ENCODE measurements around the gene GMEB2. TPM values are rescaled to one million over a fixed set of nuclear protein-coding genes. Genes with fewer than 3 reads are reported as not detected.
"Not testable (repeated sequence)": the region's sequence is repeated elsewhere in the genome, so short reads cannot be mapped to it uniquely, and the experiment has no call there.

GMEB2 gene
- total RNA-seq, 1 donor from 2014 or later: 13.3 TPM

DNA sequence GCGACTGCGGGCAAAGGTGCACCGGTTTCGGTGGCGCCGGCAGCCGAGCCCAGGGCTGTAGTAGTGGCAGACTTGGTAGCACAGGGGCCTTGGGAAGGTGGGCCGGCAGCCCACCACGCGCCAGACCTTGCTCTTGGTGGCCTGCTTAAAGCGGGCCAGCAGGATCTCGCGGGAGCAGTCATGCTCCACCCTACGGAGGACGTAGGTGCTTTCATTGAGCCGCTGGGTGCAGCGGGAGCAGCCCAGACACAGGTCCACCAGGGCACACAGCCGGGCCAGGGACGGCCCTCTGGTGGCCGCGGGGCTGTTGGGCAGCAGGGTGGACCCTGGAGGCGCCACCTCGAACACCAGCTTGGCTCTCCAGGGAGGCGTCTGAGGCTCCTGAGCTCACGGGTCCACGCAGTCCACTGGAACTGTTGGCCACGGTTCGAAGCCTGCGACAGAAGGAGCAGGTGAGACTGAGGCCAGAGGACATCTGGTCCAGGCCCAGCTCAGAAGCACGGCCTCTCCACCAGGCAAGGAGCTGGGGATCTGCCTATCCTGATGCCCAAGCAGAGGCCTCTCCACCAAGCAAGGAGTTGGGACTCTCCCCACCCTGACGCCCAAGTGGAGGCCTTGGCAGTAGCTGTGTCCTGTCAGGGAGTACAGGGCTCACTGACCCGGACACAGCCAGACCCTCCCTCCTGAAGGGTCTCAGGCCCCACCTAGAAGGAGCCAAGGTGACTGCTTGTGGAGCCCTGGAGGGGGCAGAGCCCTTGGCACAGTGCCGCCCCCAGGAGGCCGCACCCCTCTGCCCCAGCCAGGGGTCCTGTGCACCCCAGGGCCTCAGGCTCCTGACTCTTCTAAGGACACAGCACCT lies 53.9 kb downstream of the GMEB2 start:
- no peak for DNase-seq (ENCODE audit: low spot score)

GRCh38 chr20:63572071-63572787 lies 54.7 kb downstream of the GMEB2 start:
- DNase-seq (ENCODE audit: low spot score): no peak

DNA sequence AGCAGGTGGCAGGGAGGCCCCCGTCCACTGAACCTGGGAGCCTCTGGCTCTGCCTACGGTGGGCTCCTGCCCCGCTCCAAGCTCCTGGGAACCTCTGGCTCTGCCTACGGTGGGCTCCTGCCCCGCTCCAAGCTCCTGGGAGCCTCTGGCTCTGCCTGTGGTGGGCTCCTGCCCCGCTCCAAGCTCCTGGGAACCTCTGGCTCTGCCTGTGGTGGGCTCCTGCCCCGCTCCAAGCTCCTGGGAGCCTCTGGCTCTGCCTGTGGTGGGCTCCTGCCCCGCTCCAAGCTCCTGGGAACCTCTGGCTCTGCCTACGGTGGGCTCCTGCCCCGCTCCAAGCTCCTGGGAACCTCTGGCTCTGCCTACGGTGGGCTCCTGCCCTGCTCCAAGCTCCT lies 55.8 kb downstream of the GMEB2 start:
- not testable (repeated sequence) for DNase-seq (ENCODE audit: low spot score)

GRCh38 chr20:63570281-63571086 lies 56.4 kb downstream of the GMEB2 start:
- no peak for DNase-seq (ENCODE audit: low spot score)

- no peak for DNase-seq (ENCODE audit: low spot score)
Observed at GRCh38 chr20:63568986-63569949, 57.6 kb downstream of the GMEB2 start.

DNA sequence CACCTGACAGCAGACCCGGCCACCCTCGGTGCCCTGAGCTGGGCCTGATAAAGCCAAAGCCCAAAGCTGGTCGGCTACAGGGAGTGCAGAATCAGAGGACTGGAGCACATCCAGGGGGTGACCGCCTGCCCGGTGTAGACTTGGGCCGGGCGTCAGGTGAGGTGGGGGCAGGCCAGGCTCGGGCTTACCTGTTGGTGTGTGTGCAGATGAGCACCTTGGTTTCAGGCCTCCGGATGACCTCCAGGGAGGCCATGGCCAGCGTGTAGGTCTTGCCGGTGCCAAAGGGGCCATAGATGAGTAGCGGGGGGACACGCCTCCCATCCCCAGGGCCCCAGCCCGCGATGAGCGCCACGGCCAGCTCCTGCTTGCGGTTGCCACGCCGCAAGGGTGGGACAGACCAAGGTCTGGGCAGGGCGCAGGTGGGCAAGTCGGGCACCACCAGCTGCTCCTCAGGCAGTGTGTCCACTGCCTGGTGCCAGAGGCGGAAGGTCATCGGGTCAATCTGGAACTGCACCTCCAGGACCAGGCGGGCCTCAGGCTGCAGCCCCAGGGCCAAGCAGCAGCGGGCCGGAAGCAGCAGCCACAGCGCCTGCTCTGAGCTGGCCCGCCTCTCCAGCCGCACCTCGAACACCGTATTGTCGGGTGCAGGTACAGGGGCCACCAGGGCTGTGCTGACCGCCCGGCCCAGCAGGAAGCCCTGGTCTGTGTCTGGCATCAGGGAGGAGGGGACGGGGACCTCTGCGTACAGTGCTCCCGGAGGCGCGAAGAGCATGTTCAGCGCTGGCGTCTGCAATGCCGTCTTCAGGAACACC lies 58.5 kb downstream of the GMEB2 start:
- no peak for DNase-seq (ENCODE audit: low spot score)

DNA sequence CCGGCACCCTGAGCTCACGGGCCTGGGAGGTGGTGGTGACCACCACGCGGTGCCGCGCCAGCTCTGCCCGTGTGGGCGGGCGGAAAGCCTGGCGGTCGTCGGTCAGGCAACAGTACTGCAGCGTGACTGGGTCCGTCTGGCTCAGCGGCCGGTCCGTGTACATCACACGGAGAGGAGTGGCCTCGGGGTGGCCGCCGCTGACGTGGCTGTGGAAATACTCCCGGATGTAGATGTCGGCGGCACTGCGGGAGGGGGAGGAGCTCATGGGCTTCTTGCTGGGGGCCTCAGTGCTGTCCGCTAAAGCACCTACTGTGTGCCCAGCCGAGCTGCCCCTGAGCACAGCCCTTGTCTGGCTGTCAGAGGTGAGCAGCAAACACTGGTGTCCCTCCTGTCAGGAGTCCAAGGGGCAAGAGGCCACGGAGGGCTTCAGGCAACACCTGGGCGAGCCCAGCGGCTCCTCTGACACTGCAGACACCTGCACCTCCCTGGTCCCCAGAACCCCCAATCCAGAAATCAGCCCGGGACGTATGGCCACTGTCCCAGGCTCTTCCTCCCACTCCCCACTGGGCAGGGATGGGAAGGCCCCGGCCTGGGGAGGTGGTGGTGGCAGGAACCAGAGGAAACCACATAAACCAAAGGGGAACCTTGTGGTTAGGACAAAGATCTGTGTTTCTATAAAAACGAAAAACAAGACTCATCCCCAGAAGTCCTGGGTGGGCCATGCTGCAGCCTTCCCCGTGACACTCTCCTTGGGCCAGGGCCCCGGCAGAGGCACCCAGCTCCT lies 59.3 kb downstream of the GMEB2 start:
- no peak for DNase-seq (ENCODE audit: low spot score)

DNA sequence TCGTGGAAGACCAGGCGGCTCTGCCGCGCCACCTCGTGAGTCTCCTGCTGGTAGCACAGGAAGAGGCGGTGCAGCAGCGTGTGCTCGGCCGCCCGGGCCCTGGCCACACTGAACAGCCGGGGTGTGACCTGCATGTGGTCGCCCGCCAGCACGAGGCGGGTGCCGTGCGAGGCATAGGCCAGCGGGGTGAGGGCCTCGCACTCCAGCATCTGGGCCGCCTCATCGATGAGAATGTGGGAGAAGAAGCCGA lies 59.8 kb downstream of the GMEB2 start:
- DNase-seq (ENCODE audit: low spot score): no peak

- DNase-seq (ENCODE audit: low spot score): no peak
Observed at GRCh38 chr20:63566395-63567135, 60.3 kb downstream of the GMEB2 start.

DNA sequence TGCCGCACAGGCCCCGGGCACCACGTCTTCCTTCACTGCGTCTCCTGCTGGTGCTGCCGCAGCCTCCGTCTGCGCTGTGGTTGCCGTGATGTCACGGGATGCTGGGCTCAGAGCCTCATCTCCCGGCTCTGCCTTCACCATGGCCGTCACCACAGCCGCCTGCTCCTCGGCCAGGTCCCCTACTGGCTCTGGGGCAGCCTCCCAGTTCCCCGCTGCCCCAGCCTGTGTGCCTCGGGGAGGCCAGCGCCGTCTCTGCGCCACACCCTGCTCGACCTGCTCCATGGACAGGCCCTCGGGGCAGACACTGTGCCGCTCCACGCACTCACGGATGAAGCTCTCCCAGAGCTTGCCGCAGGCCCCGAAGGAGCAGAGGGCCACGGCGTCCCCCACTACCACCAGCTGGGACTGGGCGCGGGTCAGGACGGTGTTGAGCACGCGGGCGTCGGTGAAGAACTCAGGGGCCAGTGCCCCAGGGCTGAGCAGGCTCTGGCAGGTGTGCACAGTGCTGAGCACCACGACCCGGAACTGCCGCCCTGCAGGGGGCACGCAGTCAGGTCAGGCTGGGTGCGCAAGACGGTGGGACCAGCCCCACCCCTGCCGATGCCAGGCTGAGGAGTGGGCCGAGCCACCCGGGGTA lies 61.1 kb downstream of the GMEB2 start:
- DNase-seq (ENCODE audit: low spot score): no peak

DNA sequence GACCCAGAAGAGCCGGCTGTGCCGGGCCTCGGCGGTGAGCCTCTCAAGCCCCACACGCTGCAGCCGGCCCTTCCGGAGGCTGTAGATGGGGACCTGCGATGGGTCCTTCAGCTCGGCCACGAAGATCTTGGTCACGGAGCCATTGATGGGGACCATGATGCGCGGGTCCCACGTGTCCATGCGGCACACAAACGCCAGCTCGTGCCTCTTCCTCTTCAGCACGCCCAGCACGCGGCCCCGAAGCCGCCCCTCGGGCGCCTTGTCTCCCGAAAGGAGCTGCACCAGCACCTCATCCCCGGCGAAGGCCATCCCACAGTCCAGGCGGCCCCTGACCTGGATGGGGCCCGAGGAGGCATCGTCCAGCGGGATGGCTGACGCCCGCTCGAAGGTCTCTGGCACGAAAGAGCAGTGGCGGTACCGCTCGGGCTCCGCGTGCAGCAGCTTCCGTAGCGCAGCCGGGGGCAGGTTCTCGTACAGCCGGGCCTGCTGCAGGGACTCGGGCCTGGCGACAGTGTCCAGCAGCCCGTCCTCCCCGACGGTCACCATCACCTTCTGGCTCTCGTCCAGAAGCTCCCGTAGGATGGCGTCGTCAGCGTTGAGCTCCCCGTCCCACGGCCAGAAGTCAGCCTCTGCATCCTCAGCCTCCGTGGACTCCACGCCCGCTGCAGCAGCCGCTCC lies 61.7 kb downstream of the GMEB2 start:
- no peak for DNase-seq (ENCODE audit: low spot score)

- no peak for DNase-seq (ENCODE audit: low spot score)
Observed at GRCh38 chr20:63564036-63564810, 62.7 kb downstream of the GMEB2 start.

DNA sequence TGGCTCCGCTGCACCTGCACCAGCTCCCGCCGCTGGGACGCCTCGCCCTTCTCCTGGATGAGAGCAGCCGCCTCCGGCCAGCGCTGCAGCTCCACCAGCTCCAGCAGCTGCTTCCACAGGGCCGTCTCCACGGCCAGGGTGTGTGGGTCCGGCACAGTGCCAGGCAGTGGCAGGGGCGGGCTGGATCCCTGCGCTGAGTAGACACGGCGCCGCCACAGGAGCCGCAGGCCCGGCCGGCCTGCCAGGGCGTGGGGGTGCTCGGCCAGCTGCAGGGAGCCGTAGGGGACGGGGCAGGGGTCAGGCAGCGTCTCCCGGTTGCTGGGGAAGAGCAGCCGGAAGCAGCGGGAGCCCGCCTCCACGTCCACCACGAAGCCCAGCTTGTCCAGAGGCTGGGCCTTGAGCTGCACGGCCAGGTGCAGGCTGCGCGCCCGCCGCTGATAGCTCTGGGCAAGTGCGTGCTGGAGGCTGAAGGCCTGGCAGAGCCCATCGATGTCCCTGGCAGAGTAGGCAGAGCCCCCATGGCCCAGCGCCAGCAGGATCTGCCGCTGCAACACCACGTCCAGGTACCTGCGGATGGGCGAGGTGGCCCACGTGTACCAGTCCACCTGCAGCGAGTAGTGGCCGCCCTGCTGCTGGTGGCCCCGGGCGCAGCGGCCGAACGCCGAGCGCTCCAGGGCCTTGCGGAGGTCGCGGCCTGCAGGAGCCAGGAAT lies 63.5 kb downstream of the GMEB2 start:
- no peak for DNase-seq (ENCODE audit: low spot score)

GRCh38 chr20:63562461-63563224 lies 64.3 kb downstream of the GMEB2 start:
- DNase-seq (ENCODE audit: low spot score): no peak

DNA sequence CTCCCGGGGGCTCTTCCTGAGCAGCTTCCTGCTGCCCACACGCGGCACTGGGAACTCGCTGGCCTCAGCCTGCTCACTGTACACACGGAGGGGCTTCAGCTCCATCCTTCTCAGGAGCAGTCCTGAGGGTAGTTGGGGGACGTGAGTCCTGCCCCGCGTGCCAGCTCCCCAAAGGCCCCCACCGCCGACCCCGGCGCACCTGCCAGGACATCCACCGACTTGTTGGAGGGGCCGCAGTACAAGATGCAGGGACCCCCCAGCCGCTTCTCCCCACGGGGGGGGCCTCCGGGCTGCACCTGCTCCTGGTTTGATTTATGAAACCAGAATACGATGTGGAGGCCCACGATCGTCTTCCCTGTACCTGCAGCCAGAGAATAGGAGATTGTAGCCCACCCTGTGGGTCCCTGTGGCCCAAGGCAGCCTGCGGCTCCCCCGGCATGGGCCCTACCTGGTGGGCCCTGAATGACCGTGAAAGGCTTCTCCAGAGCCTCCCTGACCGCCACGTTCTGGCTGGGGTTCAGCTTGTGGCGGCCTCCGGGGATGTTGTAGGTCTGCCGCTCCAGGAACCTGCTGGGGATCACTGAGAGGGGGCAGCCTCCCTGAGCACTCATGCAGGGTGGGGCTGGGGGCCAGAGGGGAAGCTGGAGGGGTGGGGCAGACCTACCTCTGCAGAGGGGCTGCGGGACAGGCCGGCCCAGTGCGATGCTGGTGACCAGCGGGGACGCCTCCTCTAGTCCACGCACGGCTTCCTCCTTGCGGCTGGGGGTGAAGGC lies 65.1 kb downstream of the GMEB2 start:
- no peak for DNase-seq (ENCODE audit: low spot score)
